NCI-H2029 (cell line): ENCODE data around the gene DCN.

Experiments used
- DNase-seq: peaks from one replicate; lab custom pipeline; 2025; lab: John Stamatoyannopoulos, UW

The DCN gene

DNA sequence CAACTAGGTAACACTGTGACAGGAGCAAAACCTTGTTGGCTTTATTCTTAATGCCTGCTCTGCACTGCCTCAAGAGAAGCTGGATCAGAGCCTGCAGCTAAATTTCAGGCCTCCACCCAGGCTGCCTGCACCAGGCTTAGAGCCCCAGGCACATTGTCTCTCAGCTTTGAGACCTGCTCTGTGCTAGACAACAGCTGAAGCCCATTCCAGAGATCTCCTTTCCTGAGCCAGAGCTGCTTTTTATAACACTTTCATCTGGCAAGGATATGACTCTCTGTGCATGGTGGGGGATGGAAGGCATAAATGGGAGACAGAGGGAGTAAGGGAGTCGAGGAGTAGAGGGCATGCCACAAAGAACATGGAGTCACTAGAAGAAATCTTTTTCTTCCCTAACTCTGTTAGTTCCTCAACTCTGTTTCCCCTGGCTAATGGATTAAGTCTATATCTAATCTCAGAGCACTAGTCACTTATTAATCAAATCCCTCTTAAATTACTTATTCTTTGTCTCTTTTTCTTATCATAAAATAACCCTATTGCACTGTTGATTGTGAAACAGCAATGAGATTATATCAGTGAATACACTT is 44.2 kb downstream of the DCN start:
- DNase-seq = no peak

DNA sequence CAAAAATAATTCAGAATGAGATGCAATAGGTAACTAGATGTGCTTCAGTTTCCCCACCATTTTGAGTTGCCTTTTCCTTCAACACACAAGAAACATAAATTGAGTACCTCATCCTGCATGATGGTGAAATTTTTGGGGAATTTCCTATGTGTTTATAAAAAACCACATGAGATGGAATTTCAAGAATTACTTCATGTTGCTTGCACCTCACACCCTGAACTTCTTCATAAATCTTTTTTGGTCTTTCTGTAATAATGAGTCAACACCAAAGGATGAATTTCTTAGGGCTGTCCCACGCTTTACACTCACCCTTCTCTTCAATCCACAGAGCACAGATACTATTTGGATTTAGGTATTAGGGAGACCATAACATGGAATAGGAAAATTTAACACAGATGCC is 48.7 kb downstream of the DCN start:
- DNase-seq = no peak

DNA sequence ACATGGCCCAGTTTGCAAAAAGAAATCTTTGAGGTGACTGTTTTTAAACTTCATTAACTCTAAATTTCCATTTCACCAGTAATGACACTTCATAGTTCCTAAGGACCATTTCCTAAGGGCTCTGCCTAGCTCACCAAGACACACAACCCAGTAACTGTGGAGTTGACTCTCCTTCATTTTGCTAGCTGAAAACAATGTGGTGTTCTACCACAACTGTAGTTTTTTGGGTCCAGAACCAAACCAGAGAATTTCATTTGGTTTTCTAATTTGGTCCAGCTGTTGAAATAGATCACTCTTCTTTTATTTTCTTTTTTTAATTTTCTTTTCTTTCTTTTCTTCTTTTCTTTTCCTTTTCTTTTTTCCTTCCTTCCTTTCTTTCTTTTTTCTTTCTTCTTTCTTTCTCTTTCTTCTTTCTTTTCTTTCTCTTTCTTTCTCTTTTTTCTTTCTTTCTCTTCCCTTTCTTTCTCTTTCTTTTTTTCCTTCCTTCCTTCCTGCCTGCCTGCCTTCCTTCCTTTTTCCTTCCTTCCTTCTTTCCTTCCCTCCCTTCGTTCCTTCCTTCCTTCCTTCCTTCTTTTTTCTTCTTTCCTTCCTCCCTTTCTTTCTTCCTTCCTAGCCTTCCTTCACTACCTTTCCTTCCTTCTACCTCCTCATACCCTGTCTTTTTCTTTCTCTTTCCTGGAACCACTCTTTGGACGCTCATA is 52.8 kb downstream of the DCN start:
- no peak for DNase-seq

DNA sequence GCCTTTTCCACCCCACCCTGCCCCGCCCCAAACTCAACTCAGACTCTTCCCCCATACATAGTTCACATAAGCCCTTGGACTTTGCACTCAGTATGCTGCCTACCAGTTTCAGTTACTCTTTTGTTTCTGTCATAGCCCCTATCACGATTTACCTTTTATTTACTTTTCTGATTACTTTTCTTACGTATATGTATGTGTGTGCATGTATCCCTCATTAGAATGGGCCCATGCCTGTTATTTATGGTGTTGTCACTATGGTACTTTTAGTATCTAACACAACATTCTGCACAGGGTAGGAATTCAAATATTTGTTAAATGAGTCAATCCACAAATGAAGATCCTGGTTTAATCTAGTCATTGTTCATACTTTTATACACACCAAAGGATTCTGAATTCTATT is 54.9 kb downstream of the DCN start:
- no peak for DNase-seq

DNA sequence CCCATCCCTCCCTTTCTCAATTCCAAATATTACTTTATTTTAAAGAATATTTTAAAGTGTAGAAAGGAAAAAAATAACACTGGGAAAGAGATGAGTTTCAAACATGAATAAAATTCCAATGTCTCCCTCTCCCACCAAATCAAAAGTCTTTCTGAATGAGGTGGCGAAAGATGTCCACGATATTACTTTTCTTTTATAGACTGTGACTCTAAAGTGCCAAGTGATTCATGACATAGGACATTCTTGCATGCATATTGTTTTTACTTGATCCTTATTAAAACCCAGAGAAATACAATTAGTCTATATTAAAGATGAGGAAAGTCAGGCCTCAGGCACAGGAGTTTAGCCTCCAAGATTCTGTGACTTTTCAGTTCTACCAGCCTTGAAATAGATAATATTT is 55.3 kb downstream of the DCN start:
- no peak for DNase-seq

DNA sequence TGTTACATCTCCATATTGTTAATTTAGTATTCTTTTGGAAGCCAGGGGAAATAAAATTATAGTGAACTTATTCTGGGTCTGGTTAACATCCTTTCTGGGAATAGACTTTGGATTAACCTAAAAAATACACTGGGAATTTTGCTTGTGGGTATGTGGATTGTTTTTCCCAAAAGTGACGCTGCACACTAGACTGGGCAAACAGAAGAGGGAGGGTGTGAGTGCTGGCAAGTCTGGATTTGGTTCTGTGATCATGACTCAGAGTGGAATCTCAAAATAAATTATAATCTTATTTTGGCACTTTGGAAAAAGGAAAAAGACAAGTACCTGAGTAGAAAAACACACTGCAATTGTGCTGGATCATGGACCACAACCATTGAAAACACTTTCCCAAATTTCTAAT is 56.1 kb downstream of the DCN start:
- no peak for DNase-seq

DNA sequence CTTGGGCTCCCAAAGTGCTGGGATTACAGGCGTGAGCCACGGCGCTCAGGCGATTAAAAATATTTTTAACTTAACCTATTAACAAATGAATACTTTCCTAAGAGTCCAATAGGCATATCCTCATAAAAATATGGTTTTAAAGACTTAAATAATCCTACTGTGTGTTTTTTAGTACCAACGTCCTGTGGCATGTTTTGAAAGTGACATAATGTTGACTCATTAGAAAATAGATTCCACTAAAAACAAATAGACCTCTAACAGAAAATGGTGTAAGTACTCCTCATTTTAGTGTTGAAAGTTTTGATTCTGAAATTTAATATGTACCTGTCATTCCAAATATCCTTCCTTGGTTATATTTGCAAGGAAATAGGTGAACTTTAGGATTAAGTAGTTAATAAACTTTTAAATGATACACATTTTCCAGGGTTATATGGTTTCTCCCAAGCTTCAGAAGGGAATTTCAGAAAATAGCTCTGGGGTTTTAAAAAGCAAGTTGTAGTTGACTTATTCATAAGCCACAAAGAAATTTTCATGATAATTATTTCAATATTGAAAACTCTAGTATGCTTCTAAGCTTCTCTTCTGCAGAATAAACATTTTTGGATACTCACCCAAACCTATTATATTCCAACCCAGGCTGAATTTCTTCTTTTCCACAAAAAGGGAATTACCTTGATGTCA is 59.2 kb downstream of the DCN start:
- DNase-seq = no peak

DNA sequence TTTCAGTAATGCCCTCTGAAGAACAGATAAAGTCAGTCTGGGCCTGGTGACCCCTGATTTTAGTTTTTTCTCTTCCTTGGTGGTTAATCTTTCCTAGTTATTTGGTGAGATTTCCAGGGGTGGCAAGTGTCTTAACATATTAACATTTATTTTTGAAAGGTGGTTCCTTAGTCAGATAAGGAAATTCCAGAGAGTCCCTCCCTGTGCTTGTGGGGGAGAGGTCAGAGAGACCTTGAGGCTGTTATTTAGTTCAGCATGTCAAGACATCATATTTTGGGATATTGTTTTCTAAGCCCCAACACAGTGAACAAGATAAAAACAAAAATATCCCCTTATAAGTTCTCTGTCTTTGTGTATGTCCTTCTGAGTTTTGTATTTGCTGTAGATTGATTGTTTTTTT is 61.8 kb downstream of the DCN start:
- no peak for DNase-seq

DNA sequence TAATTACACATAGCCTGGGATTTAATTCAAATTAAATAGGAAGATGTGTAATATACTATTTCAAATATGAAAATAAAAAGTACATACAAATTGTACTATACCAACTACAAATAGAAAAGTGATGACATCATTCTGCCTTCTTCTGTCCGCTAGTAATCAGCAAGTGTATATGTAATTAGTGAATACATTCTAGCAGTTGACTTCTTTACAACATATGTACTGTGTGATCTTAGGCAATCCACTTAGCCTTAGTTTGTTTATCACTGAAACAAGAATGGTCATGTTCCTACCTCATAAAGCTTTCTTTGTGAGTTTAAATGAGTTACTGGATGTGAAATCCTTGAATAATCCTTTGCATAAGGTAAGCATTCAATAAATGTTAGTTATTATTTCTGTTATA is 63.5 kb downstream of the DCN start:
- no peak for DNase-seq

DNA sequence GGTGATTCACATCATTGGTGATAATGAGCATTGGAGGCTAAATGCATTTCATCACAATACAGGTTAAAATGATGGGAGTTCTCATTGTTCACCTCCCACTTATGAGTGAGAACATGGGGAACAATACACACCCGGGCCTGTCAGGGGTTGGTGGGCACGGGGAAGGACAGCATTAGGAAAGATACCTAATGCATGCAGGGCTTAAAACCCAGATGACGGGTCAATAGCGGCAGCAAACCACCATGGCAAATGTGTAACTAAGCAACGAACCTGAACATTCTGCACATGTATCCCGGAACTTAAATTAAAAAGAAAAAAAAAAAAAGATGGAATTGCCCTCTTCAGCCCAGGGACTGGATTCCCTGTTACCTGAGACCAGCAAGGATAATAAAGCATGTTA is 69.0 kb downstream of the DCN start:
- DNase-seq = no peak

DNA sequence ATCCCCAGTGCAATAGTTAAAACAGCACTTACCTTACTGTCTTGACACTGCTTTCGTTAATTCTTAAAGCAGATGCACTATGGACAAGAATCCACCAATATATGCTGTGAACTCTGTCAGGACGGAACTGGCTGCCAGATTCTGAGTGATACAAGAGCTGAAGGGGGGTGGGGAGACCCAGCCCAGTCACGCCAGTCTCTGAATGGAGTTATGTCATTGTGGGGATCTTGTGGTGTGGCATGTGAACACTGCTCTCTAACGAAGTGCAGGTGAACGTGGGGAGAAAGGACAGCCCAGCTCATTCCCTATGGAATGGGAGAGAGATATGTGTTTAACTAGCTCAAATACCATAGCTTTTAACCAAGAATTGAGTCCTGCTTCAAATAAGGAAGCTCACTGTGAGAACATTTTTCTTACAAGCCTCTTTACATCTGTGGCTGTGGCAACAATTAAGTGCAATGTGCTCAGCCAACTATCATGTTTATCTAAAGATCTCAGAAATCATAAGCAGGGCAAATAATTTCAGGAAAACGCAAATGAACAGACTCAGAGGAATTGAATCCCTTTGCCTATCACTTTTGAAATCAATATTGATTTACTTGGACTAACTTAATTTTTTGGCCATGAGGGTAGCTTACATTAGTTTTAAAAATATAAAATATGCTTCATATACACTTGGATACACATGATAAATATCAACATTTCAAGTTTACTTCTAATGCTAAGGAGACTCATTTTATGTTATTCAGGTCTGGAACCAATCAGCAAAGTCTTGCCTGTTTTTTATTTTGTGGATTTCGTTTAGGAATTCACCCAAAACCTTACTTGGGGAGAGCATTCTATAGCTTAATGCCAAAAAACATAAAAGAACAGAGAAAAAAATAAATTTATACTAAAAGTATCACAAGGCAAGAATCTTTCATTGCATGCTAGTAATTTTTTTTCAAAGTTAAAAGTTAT is 71.0 kb downstream of the DCN start, which contains the start of gene LUM:
LUM (minus strand) TSS at position 129 of the 960 bp plus-strand sequence. CDS start 2,515 bp downstream, outside the sequence.
- no peak for DNase-seq

DNA sequence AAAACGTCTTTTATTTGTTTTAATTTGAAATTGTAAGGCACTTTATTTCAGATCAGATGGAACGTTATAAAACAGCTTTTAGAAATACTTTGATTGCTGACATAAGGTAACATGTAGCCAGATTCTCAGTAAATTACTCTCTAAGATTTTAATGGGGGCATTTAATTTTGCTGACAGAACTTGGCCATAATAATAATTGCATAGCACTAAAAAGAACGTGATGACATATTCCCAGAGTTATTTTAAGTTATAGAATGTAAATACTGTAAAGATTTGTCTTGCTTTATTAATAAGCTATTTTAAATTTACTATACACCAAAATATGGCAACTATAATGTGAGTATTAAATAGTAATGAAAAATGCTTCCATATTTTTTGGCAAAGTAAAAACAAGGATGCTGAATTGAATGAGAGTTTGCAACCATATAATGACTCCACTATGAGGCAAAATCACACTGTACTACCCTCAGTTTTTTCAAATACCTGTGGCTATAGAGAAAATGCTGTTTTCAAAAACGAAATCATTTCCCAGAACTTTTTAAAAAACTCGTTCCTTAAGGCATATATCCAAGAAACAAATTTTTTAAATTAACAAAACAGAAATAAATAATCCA is 72.2 kb downstream of the DCN start:
- DNase-seq = no peak

DNA sequence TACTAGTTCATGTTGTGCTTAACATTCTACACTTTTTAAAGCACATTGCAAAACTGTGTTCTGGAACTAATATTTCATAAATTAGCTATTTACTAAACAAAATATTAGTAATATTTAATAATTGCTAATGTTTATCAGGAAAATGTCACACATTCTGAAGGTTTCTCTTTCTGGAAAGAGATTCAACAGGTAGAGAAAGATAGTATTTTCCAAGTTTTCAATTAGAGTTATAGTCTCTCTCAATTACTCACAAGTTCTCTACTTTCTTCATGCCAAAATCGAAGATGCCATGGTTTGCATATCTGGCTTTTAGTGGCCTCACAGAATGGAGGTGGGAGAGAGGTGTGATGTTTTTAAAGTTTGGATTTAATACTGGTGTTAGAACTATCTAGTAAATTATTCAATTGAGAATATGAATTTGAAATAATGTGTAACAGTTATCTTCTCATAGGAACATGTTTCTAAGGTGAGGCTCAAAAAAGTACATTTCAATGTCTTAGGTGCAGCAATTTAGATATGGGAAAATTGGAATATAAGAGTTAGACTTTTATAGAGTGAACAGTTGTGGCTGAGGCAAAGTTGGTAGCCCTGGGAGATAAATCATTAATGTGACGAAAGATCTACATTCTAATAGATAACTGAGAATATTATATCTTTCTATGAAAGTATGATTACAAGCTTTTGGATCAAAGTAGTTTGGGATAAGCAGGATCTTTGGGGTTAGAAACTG is 72.9 kb downstream of the DCN start:
- no peak for DNase-seq

DNA sequence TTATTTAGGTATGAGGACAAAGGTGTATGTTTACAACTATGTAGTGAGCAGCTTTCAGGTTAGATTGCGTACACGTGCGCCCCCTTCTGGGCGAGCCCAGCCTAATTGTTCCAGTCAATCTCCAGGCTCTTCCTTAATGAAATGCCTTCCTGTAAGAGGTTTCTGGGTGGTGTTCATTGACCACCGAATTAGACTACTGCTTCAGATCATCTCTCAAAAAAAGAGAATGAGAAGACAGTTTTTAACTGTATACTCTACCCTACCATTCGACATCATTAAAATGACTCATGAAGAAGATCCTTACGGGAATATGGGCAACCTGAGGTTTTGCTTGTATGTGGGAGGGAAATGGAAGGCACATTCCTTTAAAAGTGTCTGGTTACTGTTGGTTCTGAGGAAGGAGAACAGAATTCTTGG is 73.5 kb downstream of the DCN start:
- DNase-seq = peak; percentile 5

DNA sequence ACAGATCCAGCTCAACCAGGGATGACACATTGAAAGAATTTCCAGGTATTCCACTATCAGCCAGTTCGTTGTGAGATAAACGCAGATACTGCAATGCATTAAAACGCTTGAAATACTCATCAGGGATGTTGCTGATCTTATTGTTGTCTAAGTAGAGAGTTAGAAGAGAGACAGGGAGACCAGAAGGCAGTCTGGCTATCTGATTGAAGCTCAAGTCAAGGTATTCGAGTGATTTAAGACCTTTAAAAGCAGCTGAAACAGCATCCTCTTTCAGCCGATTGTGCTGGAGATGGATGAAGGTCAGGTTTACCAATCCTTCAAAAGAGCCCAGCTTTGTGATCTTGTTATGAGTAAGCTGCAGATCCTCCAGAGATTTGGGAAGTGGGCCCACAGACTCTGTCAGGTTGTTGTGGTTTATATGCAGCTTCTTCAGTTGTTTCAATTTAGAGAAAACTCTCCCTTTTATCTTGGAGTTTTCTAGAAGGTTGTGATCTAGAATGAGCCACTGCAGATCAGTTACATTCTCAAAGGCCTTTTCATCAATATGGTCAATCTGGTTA is 74.3 kb downstream of the DCN start:
- DNase-seq = no peak

DNA sequence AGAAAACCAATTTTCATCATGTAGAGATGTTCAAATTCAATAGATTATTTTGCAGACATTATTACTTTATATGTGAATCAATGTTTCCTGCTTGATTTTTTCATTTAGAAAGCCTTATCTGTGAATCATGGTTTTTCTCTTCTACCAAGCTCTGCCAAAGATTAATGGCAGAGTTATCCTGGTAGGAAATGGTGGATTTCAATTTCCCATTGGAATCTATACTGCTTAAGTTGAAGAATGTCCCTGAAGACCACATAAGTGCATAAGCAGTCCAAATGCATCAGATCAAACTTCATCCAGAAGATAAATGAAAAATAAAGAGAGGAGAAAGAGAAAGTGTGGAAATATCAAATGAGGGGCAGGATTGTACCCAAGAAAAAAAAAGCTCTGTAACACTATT is 76.3 kb downstream of the DCN start:
- DNase-seq = no peak

DNA sequence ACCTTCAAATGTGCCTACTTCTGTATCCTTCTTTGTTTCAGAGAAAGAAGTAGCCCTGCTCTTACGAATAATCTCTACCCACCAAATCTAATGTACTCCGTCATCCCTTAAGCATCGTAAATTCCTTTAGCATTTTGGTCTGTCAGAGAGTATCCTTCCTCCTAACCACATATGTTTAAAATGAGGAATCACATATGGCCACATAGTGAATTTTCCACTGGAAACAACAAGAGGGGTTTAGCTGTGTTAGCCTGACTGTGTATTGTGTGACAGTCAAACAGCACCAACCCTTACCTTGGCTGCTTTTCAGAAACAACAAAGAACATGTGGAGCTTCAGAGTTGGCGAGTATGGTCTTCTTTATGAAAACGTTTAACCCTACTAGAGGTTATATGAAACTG is 76.8 kb downstream of the DCN start:
- DNase-seq = no peak

DNA sequence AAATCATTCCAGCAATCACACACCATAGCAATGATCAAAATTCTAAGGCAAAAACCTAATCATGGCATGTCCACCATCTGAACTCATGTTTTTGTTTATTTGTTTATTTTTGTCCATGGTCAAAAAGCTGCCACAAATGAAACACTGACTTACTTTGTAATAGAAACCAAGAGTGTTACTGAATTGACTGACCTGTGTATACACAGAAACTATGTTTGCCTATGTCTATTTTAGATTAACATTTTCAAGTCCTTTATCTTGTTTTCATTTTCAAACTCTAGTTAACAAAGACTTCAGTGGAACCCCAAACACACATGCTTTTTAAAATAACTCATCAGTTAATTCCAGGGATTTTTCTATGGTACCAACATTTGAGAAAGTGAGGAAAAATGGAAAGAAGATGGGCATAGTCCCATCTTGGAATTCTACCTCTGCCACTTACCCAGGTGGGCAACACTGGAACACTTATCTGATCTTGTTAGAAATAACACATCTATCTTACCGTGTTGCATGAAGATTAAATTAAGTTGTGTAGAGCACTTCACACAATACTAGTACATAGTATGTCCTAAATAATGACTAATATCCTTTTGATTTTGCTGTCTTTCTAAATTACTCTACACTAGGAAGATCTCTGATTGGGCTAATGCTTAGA is 77.7 kb downstream of the DCN start:
- no peak for DNase-seq

DNA sequence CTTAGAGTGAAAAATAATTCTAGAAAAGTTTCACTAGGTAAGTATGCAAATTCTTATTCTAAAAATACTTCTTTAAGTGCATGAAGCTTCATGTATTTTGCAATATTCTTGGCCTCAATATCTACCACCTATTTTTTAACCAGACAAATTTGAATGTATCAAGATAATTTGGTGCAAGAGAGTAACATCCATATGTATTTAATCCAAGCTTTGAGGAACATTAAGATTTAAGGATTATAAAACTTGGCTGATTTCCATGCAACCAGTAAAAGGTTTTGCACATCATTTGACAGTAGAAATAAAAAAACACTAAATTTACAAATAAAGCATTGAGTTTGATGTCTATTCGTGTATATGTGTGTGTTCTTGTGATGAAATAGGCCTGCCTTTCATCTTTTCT is 79.0 kb downstream of the DCN start:
- DNase-seq = no peak

DNA sequence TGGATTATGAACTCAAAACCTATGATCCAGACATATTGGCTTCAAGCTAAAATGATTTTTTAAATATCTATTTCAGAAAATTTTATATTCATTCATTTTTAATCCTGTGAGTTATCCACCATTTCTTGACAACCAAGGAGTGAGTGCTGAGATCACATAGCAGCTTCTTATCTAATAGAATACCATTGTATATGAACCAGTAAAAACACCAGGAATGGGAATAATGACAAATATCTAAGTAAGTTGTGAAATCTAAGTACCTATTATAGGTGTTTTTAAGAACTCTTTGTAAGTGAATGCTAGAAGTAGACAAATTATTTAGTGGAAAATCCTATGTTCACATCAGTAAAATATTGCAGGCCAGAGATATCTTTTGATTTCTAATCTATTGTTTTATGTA is 79.5 kb downstream of the DCN start:
- no peak for DNase-seq
